A549 (cell line): ENCODE data around the gene EGFL7.

Experiments used
- CBX2 ChIP-seq: fragments of 200-600 bp; sonication (generic); IDR thresholded peaks from 2 replicates; pipeline ENCODE4 v1.6.1; 2016; ENCODE audit warnings: low read depth, mild to moderate bottlenecking, borderline replicate concordance
- CEBPB ChIP-seq, 2 experiments: fragments of >200 bp in 1 of 2; sonication (Bioruptor Twin) in 1 of 2; formaldehyde crosslinking in 1 of 2; IDR thresholded peaks; 2 replicates each; pipeline ENCODE4 v1.6.1; 2012 to 2016
- CTCF ChIP-seq: fragments of >200 bp; sonication (Bioruptor Twin); formaldehyde crosslinking; IDR thresholded peaks from 3 replicates; pipeline ENCODE4 v1.5.1; 2016
- EHMT2 ChIP-seq: fragments of 200-600 bp; sonication (generic); IDR thresholded peaks from 2 replicates; pipeline ENCODE4 v1.6.1; 2016; ENCODE audit warnings: antibody characterized with exemption, low read depth, mild to moderate bottlenecking, moderate library complexity
- ESRRA ChIP-seq: fragments of 150-350 bp; IDR thresholded peaks from 2 replicates; pipeline ENCODE4 v1.6.1; 2014; ENCODE audit warnings: mild to moderate bottlenecking, low read length, borderline replicate concordance
- MAZ ChIP-seq: fragments of 150-350 bp; IDR thresholded peaks from 2 replicates; pipeline ENCODE4 v1.6.1; 2014; ENCODE audit warnings: antibody characterized with exemption, low read depth, low read length, borderline replicate concordance
- NPAS2 ChIP-seq: fragments of 250-450 bp; sonication (Bioruptor Pico); IDR thresholded peaks from 2 replicates; pipeline ENCODE4 v1.8.0; 2022; ENCODE audit warnings: mild to moderate bottlenecking, moderate library complexity, borderline replicate concordance
- PBX3 ChIP-seq: IDR thresholded peaks from 2 replicates; pipeline ENCODE4 v1.6.1; 2012
- POLR2A ChIP-seq: IDR thresholded peaks from 2 replicates; pipeline ENCODE4 v1.6.1; 2012; ENCODE audit warnings: mild to moderate bottlenecking, low read length
- RNF2 ChIP-seq: fragments of 200-600 bp; sonication (generic); IDR thresholded peaks from 2 replicates; pipeline ENCODE4 v1.6.1; 2016; ENCODE audit warnings: low read depth, mild to moderate bottlenecking, antibody characterized with exemption, moderate library complexity, borderline replicate concordance

- TF ChIP-seq PBX3: no peak
- TF ChIP-seq CTCF: no peak
- TF ChIP-seq MAZ: no peak
- no peak for TF ChIP-seq RNF2
- TF ChIP-seq EHMT2: no peak
- TF ChIP-seq NPAS2: no peak
- TF ChIP-seq CBX2: no peak
- no peak for TF ChIP-seq ESRRA
- no peak for TF ChIP-seq CEBPB (IDR thresholded peaks at IDR 0.05)
- no peak for TF ChIP-seq POLR2A
Observed at GRCh38 chr9:136690104-136690805, 27.5 kb downstream of the EGFL7 start.
